ENCODE measurements around the gene NR1H2.
A peak's percentile ranks its signal among the peaks of the same experiment; 100 is the strongest.

The NR1H2 gene

DNA sequence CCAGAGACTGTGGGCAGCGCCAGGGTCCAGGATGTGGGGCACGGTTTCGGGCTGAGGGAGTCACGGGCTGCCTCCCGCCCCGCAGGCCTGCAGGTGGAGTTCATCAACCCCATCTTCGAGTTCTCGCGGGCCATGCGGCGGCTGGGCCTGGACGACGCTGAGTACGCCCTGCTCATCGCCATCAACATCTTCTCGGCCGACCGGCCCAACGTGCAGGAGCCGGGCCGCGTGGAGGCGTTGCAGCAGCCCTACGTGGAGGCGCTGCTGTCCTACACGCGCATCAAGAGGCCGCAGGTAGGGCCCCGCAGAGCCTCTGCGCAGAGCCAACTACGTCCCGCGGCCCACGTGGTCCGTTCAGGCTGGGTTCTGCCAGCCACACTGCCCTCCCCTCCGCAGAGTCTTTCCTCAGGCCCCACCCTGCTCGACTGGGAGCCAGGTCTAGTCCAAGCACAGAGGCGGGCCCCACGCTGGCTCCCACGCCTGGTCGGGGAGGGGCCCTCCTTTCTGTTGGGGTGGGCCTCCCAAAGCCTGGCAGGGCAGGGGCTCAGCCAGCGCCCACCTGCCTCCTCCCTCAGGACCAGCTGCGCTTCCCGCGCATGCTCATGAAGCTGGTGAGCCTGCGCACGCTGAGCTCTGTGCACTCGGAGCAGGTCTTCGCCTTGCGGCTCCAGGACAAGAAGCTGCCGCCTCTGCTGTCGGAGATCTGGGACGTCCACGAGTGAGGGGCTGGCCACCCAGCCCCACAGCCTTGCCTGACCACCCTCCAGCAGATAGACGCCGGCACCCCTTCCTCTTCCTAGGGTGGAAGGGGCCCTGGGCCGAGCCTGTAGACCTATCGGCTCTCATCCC, 5.8 kb downstream of the NR1H2 start:
- ChIA-PET POLR2A (no interaction called here), CTCF (interaction anchor here (0.9 kb wide), 1 partner anchor 33 kb away, joined by 3 read pairs; no protein-coding TSS in a partner anchor)
- DNase-seq (ENCODE audit: extremely low spot score), result no peak
- TF ChIP-seq, protein P1, sequence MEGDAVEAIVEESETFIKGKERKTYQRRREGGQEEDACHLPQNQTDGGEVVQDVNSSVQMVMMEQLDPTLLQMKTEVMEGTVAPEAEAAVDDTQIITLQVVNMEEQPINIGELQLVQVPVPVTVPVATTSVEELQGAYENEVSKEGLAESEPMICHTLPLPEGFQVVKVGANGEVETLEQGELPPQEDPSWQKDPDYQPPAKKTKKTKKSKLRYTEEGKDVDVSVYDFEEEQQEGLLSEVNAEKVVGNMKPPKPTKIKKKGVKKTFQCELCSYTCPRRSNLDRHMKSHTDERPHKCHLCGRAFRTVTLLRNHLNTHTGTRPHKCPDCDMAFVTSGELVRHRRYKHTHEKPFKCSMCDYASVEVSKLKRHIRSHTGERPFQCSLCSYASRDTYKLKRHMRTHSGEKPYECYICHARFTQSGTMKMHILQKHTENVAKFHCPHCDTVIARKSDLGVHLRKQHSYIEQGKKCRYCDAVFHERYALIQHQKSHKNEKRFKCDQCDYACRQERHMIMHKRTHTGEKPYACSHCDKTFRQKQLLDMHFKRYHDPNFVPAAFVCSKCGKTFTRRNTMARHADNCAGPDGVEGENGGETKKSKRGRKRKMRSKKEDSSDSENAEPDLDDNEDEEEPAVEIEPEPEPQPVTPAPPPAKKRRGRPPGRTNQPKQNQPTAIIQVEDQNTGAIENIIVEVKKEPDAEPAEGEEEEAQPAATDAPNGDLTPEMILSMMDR (IDR thresholded peaks at IDR 0.05; ENCODE audit: control extremely low read depth, extremely low read depth, low read depth, missing control alignments), result no peak

DNA sequence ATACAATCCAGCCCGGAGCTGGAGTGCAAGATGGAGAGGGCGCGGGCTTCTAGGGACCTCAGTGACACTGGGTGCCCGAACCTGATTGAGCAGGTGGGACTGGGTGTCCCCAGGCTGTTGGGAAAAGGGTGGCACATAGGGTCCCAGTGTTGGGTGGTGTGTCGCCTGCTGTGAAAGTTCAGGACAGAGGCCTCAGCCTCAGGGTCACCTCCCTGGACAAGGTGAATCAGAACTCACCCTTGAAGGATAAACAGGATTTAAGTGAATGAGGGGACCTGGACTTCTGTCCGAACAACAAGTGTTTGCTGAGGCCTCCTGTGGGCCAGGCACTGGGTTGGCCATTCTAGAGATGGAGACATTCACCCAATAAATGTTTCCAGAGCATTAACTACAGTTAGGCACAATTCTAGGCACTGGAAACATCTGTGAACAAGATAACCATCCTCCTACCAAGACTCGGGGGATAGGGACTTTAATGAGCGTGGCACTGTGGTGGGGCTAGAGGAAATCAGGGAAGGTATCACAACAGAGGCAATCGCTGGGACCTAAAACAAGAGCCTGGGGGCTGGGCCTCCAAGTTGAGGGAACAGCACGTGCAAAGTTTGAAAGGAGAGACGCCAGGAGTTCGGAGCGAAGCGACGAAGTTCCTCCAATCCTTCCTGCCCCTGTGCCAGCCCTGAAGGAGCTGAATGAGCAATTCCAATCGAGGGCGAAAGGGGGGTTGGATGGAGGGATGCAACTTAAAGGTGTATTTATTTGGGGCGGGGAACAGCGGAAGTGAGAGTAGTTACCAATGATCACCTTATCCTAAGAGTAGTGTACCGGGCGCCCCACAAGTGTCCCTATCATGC, 7.0 kb downstream of the NR1H2 start:
- POLR2A ChIA-PET, result no interaction called here
- CTCF ChIA-PET, result interaction anchor here (1.0 to 2.2 kb wide), 4 partner anchors 25 to 173 kb away, joined by 3 to 8 read pairs (median 4); no protein-coding TSS in a partner anchor
- TF ChIP-seq, protein P1 (IDR thresholded peaks at IDR 0.05; ENCODE audit: control extremely low read depth, extremely low read depth, low read depth, missing control alignments), result no peak
- DNase-seq (ENCODE audit: extremely low spot score), result no peak

DNA sequence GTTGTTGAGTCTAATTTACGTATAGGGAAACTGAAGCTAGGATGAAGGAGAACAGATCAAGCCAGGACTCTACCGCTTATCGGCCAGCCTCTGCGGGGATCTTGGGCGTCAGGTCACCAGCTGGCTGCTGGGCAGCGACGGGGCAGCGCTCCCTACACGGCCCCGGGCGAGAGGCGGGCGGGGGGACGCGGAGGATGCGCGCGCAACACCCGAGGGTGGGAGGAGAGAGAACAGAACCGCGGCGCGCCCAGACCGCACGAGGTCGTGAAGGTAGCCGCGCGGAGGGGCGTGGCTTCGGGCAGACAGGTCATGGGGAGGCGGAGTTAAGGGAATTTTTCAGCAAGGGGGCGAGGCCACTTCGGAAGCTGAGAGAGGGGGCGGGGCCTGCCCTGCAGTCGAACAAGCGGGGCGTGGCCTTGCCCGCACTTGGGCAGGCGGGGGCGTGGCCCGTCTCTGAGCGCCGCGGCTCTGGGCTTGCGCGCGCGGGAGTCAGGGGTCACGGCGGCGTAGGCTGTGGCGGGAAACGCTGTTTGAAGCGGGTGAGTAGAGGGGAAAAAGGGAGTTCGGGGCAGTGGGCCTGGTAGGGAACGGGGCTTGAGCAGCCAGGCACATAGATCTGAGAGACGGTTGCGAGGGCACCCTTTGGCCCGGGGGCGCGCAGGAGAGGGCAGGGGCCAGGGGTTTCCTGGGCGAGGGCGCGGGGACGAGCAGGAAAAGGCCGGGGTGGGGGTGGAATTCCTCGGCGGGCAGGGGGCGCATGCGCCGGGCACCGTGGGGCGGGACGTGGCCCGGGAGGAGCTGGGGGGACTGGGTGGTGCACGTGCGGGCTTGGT, 7.8 kb downstream of the NR1H2 start, which contains the start of gene POLD1:
Gene POLD1 (plus strand): TSS at position 496 of the 833 bp plus-strand sequence. CDS start 14,505 bp downstream, outside the sequence.
- ChIA-PET POLR2A (interaction anchor here (0.6 to 1.0 kb wide), 3 partner anchors 9 to 161 kb away, joined by 3 read pairs; no protein-coding TSS in a partner anchor), CTCF (interaction anchor here (0.7 to 2.2 kb wide), 6 partner anchors 15 to 538 kb away, joined by 3 to 8 read pairs (median 4); no protein-coding TSS in a partner anchor)
- TF ChIP-seq, protein P1 (IDR thresholded peaks at IDR 0.05; ENCODE audit: control extremely low read depth, extremely low read depth, low read depth, missing control alignments), result no peak
- peak; percentile 100 for DNase-seq (ENCODE audit: extremely low spot score)

DNA sequence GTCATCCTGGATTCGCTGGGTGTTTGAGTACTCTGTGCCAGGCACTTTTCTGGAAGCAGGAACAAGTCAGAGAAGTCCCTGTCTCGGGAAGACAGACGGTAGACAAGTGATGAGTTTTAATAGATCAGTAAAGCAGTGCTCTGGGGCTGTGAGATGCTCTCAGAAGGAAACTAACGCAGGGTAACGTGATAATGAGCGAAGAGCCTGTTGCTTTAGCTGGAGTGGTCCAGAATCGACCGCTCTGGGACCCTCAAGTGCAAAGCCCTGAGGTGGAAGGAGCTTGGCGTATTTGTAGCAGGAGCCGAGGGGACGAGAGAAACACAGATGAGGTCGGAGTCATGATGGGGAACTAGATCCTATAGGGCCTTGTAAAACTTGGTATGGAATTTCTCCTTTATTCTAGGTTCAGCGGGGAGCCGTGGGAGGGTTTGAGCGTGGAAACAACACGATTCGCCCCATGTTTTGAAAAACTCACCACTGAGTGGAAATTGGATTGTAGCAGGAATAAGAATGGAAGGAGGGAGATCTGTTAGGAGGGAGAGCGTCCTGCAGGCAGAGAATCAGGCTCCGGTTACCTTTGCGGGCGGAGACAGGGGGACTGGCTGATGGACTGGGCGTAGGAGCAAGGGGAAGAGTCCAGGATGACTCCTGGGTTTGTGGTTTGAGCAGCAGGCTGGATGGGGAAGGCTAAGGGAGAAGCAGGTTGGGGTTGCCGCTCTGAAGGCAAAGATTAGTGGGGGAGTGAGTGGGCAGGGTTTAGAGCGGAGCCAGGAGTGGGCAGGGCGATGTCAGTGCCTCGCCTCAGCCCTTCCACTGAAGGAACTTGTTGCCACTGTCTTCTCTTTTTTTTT, 8.7 kb downstream of the NR1H2 start:
- TF ChIP-seq, protein P1 (IDR thresholded peaks at IDR 0.05; ENCODE audit: control extremely low read depth, extremely low read depth, low read depth, missing control alignments), result no peak
- no peak for DNase-seq (ENCODE audit: extremely low spot score)
- ChIA-PET CTCF (interaction anchor here (0.7 to 2.2 kb wide), 7 partner anchors 16 to 537 kb away, joined by 3 to 8 read pairs (median 4); no protein-coding TSS in a partner anchor), POLR2A (interaction anchor here (0.6 to 1.0 kb wide), 3 partner anchors 8 to 160 kb away, joined by 3 read pairs; no protein-coding TSS in a partner anchor)

DNA sequence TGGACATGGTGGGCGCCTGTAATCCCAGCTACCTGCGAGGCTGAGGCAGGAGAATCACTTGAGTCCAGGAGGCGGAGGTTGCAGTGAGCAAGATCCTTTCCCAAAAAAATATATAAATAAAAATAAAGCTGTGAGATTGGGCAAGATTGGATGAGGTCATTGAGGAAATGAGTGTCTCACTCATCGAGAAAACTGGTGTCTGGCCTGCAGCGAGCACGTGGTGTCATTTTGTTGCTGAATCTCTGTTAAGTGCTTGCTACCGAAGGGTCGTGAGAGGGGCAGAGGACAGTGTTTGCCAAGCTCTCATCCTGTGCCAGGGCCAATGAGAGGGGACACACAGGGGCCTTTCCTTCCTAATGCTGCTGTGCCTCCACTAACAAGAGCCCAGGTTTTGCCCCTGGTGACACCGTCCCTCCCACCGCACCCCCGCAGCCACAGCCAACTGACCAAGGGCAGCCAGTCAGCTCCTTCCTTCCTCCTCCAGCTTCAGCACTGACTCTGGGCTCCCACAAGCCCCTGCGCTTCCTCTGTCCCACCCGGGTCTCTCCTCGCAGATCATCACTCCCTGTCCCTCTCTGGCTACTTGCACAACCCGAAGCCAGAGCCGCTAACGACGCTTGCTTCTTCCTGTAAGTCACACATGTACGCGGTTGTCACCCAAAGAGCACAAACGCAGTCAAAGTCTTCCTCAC, 11.1 kb downstream of the NR1H2 start:
- no peak for DNase-seq (ENCODE audit: extremely low spot score)
- POLR2A ChIA-PET, result no interaction called here
- CTCF ChIA-PET, result interaction anchor here (1.0 to 2.3 kb wide), 5 partner anchors 8 to 397 kb away, joined by 3 to 8 read pairs (median 3); no protein-coding TSS in a partner anchor
- TF ChIP-seq, protein P1 (IDR thresholded peaks at IDR 0.05; ENCODE audit: control extremely low read depth, extremely low read depth, low read depth, missing control alignments), result no peak
